DND-41 (cell line): ENCODE data around the gene TRRAP.

Experiments used
- EZH2 ChIP-seq: IDR thresholded peaks from 3 replicates; pipeline ENCODE4 v1.6.1; 2012; ENCODE audit warnings: borderline replicate concordance, low read depth, mild to moderate bottlenecking, moderate library complexity, low read length, inconsistent platforms; ENCODE audit not compliant: severe bottlenecking
- TF ChIP-seq, protein P1 (sequence below): IDR thresholded peaks from 2 replicates; pipeline ENCODE4 v1.5.1; 2012; ENCODE audit warnings: borderline replicate concordance, low read length, moderate library complexity, mild to moderate bottlenecking; ENCODE audit not compliant: poor library complexity, severe bottlenecking; ENCODE audit errors: extremely low read depth

DNA sequence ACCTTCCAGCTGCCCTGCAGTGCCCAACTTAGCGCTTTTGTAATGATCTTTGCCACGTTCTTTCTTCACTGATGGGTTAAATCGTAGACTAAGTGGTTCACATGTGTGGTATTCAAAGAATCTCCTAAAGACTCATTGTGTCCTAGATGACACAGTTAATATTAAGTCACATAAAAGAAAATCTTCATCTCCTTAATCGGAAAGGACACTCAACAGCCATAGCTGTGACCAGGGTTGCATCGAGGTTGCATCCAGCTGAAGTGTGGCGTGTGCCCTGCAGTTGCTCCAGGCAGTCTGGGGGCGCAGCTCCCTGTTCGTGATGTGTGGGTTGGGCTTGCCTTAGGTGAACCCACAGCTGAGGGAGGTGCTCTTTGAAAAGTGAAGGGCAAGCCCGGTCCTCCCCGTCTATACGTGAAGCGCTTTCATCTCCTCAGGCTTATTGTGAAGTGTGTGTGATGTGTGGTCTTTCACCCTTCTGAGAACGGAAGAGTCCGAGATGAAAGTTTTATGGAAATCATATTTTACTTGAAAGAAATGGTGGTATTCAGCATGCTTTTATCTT lies 122.7 kb downstream of the TRRAP start:
- TF ChIP-seq, protein P1, sequence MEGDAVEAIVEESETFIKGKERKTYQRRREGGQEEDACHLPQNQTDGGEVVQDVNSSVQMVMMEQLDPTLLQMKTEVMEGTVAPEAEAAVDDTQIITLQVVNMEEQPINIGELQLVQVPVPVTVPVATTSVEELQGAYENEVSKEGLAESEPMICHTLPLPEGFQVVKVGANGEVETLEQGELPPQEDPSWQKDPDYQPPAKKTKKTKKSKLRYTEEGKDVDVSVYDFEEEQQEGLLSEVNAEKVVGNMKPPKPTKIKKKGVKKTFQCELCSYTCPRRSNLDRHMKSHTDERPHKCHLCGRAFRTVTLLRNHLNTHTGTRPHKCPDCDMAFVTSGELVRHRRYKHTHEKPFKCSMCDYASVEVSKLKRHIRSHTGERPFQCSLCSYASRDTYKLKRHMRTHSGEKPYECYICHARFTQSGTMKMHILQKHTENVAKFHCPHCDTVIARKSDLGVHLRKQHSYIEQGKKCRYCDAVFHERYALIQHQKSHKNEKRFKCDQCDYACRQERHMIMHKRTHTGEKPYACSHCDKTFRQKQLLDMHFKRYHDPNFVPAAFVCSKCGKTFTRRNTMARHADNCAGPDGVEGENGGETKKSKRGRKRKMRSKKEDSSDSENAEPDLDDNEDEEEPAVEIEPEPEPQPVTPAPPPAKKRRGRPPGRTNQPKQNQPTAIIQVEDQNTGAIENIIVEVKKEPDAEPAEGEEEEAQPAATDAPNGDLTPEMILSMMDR: no peak
- TF ChIP-seq EZH2: no peak
